ENCODE measurements around the gene TMC6. TPM values are rescaled to one million over a fixed set of nuclear protein-coding genes. Genes with fewer than 3 reads are reported as not detected.

The TMC6 gene
- total RNA-seq, 1 donor from 2014 or later = 19.6 TPM

DNA sequence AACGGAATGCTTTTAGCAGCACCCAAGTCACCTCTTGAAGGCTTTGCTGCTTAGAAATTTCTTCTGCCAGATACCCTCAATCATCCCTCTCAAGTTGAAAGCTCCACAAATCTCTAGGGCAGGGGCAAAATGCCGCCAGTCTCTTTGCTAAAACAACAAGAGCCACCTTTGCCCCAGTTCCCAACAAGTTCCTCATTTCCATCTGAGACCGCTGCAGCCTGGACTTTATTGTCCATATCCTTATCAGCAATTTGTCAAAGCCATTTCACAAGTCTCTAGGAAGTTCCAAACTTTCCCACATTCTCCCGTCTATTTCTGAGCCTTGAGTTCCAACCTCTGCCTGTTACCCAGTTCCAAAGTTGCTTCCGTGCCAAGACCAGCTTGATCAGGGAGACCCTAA lies 27.4 kb downstream of the TMC6 start:
- Mint-ChIP-seq H3K27ac (ENCODE audit: unreplicated experiment) (no peak overlapping the region), H3K4me1 (ENCODE audit: low read depth) (peaks cover 6% of the 10 kb centered on the region), H3K36me3 (ENCODE audit: low read depth) (peaks cover 35% of the 10 kb centered on the region), H3K27me3 (ENCODE audit: low read depth) (no peaks in the 10 kb centered on the region), H3K9me3 (ENCODE audit: low read depth) (peaks cover 9% of the 10 kb centered on the region), H3K4me3 (ENCODE audit: unreplicated experiment) (no peak overlapping the region)
- TF ChIP-seq, protein P1, sequence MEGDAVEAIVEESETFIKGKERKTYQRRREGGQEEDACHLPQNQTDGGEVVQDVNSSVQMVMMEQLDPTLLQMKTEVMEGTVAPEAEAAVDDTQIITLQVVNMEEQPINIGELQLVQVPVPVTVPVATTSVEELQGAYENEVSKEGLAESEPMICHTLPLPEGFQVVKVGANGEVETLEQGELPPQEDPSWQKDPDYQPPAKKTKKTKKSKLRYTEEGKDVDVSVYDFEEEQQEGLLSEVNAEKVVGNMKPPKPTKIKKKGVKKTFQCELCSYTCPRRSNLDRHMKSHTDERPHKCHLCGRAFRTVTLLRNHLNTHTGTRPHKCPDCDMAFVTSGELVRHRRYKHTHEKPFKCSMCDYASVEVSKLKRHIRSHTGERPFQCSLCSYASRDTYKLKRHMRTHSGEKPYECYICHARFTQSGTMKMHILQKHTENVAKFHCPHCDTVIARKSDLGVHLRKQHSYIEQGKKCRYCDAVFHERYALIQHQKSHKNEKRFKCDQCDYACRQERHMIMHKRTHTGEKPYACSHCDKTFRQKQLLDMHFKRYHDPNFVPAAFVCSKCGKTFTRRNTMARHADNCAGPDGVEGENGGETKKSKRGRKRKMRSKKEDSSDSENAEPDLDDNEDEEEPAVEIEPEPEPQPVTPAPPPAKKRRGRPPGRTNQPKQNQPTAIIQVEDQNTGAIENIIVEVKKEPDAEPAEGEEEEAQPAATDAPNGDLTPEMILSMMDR (IDR thresholded peaks at IDR 0.05) = no peak
- no peak for DNase-seq (ENCODE audit: low spot score)

DNA sequence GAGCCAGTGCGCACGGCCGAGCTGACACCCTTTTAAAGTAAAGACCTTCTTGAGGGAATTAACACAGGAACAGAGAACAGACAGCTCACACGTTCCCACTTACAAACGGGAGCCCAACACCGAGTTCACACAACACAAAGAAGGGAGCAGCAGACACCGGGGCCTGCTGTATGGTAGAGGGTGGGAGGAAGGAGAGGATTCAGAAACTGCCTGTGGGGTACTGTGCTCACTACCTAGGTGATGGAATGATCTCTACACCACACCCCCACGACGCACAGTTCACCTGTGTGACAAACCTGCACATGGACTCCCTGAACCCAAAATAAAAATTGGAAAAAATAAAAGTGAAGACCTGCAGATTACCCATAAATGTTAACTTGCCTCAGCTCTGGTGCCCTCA lies 32.5 kb downstream of the TMC6 start:
- no peak overlapping the region for H3K4me3 Mint-ChIP-seq (ENCODE audit: unreplicated experiment)
- H3K4me1 Mint-ChIP-seq (ENCODE audit: low read depth) = no peaks in the 10 kb centered on the region
- no peak overlapping the region for H3K27ac Mint-ChIP-seq (ENCODE audit: unreplicated experiment)
- no peak for DNase-seq (ENCODE audit: low spot score)
- peaks cover 48% of the 10 kb centered on the region for H3K36me3 Mint-ChIP-seq (ENCODE audit: low read depth)
- TF ChIP-seq, protein P1 (IDR thresholded peaks at IDR 0.05) = no peak
- H3K27me3 Mint-ChIP-seq (ENCODE audit: low read depth) = no peaks in the 10 kb centered on the region
- H3K9me3 Mint-ChIP-seq (ENCODE audit: low read depth) = peaks cover 2% of the 10 kb centered on the region

DNA sequence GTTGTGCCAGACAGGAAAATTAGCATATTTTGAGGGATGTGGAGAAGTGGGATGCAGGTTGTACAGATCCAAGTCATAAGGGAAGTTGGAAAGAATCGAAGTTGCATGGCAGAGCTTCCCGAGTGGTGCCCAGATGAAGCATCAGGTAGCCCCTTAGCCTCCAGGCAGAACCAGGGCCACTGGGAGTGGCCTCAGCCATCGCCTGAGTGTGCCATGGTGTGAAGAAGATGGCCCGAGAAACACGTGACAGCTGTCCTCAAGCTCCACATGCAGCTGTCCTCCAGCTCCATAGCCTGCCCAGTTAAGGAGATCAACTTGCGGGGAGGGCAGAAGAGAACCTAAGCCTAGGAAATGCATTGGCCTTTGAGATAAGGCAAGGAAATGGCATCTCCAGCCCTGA lies 33.5 kb downstream of the TMC6 start:
- H3K27me3 Mint-ChIP-seq (ENCODE audit: low read depth) = no peaks in the 10 kb centered on the region
- peaks cover 45% of the 10 kb centered on the region for H3K36me3 Mint-ChIP-seq (ENCODE audit: low read depth)
- no peak for DNase-seq (ENCODE audit: low spot score)
- TF ChIP-seq, protein P1 (IDR thresholded peaks at IDR 0.05) = no peak
- no peak overlapping the region for H3K27ac Mint-ChIP-seq (ENCODE audit: unreplicated experiment)
- H3K9me3 Mint-ChIP-seq (ENCODE audit: low read depth) = no peaks in the 10 kb centered on the region
- H3K4me3 Mint-ChIP-seq (ENCODE audit: unreplicated experiment) = no peak overlapping the region
- H3K4me1 Mint-ChIP-seq (ENCODE audit: low read depth) = no peaks in the 10 kb centered on the region

DNA sequence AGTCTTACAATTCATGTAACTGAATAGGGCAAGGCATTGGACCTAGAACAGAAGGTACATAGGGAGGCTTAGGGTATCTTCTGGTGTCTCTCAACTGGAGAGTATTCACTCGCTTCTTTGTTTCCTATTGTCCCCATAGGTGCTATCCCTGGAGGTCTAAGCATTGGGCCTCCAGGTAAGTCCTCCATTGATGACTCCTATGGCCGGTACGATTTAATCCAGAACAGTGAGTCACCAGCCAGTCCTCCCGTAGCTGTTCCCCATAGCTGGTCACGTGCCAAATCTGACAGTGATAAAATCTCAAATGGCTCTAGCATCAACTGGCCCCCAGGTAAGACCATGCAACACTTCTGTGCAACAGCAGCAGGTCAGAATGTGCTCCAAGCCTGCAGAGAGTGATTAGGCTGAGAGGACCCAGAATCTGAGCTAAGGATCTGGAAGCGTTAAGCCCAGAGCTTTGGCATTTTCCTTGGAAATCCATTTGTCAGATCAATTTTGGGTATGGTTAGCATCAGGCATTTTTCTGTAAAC lies 35.7 kb downstream of the TMC6 start:
- no peak for DNase-seq (ENCODE audit: low spot score)
- no peaks in the 10 kb centered on the region for H3K9me3 Mint-ChIP-seq (ENCODE audit: low read depth)
- H3K27ac Mint-ChIP-seq (ENCODE audit: unreplicated experiment) = no peak overlapping the region
- H3K4me1 Mint-ChIP-seq (ENCODE audit: low read depth) = no peaks in the 10 kb centered on the region
- TF ChIP-seq, protein P1 (IDR thresholded peaks at IDR 0.05) = no peak
- H3K27me3 Mint-ChIP-seq (ENCODE audit: low read depth) = no peaks in the 10 kb centered on the region
- H3K36me3 Mint-ChIP-seq (ENCODE audit: low read depth) = peaks cover 36% of the 10 kb centered on the region
- no peak overlapping the region for H3K4me3 Mint-ChIP-seq (ENCODE audit: unreplicated experiment)

DNA sequence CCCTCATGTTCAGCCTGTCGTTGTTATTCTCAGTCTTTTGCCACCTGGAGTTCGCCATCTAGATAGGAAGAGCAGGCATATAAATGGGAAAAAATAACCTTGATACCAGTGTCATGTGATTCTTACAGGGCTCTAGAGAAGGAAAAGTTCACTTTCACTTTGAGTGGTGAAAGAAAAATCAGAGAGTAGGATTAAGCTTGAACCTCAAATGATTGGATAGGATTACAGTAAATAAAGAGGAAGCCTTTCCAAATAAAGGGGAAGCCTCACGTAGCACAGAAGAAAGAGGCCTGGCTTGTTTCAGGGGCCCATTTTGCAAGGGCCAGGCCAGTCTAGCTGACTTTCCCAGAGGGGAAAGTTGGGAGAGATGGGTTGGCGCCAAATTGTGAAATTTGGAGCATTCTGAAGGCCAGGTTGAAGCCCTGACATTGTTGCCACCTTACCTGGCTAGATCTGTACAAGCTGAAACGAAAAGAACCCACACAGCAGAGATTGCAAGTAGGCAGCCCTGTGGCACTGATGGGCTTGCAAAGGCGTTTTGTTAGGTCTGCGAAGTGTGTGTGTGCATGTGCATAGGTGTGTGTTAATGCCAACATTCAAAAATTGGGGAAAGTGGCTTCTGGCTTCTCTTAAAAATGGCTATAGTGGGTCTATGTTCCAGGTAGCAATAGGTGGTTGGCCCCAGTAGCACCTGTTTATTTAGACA lies 38.8 kb downstream of the TMC6 start:
- Mint-ChIP-seq H3K9me3 (ENCODE audit: low read depth) (no peaks in the 10 kb centered on the region), H3K4me1 (ENCODE audit: low read depth) (no peaks in the 10 kb centered on the region), H3K4me3 (ENCODE audit: unreplicated experiment) (no peak overlapping the region), H3K27me3 (ENCODE audit: low read depth) (no peaks in the 10 kb centered on the region), H3K27ac (ENCODE audit: unreplicated experiment) (no peak overlapping the region), H3K36me3 (ENCODE audit: low read depth) (peaks cover 41% of the 10 kb centered on the region)
- TF ChIP-seq, protein P1 (IDR thresholded peaks at IDR 0.05) = no peak
- no peak for DNase-seq (ENCODE audit: low spot score)
